ENCODE measurements around the gene IL2RG. TPM values are rescaled to one million over a fixed set of nuclear protein-coding genes. Genes with fewer than 3 reads are reported as not detected.

The IL2RG gene
- total and polyA plus RNA-seq, 10 of the 15 experiments (the other 5 are each of a cell fraction or from before 2014, with no cell fraction given): 63.9 to 686 (median 183) TPM

DNA sequence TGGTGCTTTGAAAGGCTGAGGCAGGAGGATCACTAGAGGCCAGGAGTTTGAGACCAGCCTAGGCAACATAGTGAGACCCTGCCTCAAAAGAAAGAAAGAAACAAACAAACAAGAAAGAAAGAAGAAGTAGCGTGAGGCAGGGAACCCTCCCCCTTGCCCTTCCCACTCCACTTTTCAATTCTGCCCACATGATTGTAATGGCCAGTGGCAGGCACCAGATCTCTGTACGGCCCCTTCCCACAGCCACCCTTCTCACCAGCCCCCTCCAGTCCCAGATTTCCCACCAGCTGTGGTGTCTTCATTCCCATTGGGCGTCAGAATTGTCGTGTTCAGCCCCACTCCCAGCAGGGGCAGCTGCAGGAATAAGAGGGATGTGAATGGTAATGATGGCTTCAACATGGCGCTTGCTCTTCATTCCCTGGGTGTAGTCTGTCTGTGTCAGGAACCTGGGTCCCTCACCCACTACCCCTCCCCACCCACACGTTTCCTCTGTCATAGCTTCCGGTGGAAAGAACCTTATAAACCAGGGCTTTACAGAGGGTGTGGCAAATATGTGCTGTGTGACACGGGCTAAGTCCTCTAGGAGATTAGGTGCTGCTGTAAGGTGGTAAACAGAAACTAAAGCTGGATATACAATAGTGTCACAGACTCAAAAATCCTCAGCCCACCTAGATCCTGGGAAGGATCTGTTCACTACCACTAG is at the start of gene IL2RG (continued):
- TF ChIP-seq KLF5 (IDR thresholded peaks at IDR 0.05; ENCODE audit: partially characterized antibody) (no peak), SUZ12 (IDR thresholded peaks at IDR 0.05; ENCODE audit: unreplicated experiment) (no peak), IRF4 (IDR thresholded peaks at IDR 0.05; ENCODE audit: low read depth, low read length) (0 out of 2 replicates have a peak, but pooled peaks have one; percentile 14), MYC (IDR thresholded peaks at IDR 0.05; ENCODE audit: insufficient read depth, insufficient read length, insufficient replicate concordance, low read length, severe bottlenecking) (no peak), TCF3 (IDR thresholded peaks at IDR 0.05; ENCODE audit: borderline replicate concordance, insufficient read depth, low read depth, low read length) (peak; percentile 18; the same call in 1 of the 2 replicates), BMI1 (IDR thresholded peaks at IDR 0.05; ENCODE audit: borderline replicate concordance) (no peak)

DNA sequence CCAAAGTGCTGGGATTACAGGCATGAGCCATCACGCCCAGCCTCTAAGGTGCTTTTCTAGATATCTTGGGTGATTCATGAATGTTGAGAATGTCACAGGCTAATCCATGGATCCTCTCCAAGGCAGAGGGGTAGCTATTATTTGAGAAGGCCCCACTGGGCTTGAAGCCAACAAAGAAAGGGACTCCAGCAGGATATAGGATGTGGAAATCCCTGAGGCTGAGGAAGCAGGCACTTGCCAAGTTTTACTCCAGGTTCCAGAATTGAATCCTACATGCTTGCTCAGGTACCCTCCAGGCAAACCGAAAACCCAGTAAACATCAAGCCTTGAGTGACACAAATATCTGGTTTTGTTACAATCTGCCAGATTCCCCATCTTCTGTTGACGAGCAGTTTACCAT is 49.1 kb upstream of the IL2RG start:
- in situ Hi-C loops (cut with MboI) (no loop called here), intact Hi-C loops (cut with micrococcal nuclease; ENCODE audit: unreplicated experiment) (no loop called here)
- DNase-seq (ENCODE audit: low read depth, low spot score): no peak
- ChIA-PET RAD21 (ENCODE audit: unreplicated experiment) (no interaction called here), SMC1A (ENCODE audit: uncharacterized antibody, unreplicated experiment) (no interaction called here), CTCF (no interaction called here), POLR2A (interaction anchor here (0.7 kb wide), 1 partner anchor 1473 kb away, joined by 4 read pairs; no protein-coding TSS in a partner anchor)
- no peaks in the 10 kb centered on the region for H4K20me1 ChIP-seq (ENCODE audit: control insufficient read depth, insufficient read depth)
- BruUV-seq (replicated peaks): no TSS peak
- no peaks in the 10 kb centered on the region for H3K4me1 ChIP-seq (ENCODE audit: control insufficient read depth, insufficient read depth, low read length)
- WGBS (ENCODE audit: insufficient coverage, insufficient replicate concordance, low lambda C conversion rate, missing lambda C conversion rate): 55% methylated on average over 3 of the region's 3 CpGs
- H3K9me3 ChIP-seq (replicated peaks; ENCODE audit: control insufficient read depth, insufficient read depth, low read length): no peaks in the 10 kb centered on the region
- H3K27ac ChIP-seq (ENCODE audit: control insufficient read depth, insufficient read depth): no peak overlapping the region
- no peak overlapping the region for H3K4me3 ChIP-seq
- H3K36me3 ChIP-seq (ENCODE audit: control insufficient read depth in 2 of 2, insufficient read depth in 2 of 2, low read length in 1 of 2): no peaks in the 10 kb centered on the region; a peak in 2 of 4 replicates
- no peak for FAIRE-seq
- no peak overlapping the region for H2AFZ ChIP-seq (ENCODE audit: control insufficient read depth, low read depth, low read length)
- H3K79me2 ChIP-seq (ENCODE audit: control insufficient read depth, insufficient read depth, low read length): no peaks in the 10 kb centered on the region
- H3K27me3 ChIP-seq (replicated peaks in 1 of 2; ENCODE audit: control insufficient read depth in 2 of 2, insufficient read depth in 2 of 2, low read length in 1 of 2): no peaks in the 10 kb centered on the region
- H3K4me2 ChIP-seq (ENCODE audit: control insufficient read depth, insufficient read depth): no peak overlapping the region
- no peak overlapping the region for H3K9ac ChIP-seq (ENCODE audit: control insufficient read depth, insufficient read depth, low read length)
- no peak for ATAC-seq
- TF ChIP-seq BACH1 (IDR thresholded peaks at IDR 0.05; ENCODE audit: borderline replicate concordance): no peak
- TF ChIP-seq CBFB (IDR thresholded peaks at IDR 0.05; ENCODE audit: low read depth): no peak
- no peak for TF ChIP-seq TAF1 (IDR thresholded peaks at IDR 0.05; ENCODE audit: borderline replicate concordance, low read depth, low read length)
- TF ChIP-seq ASH2L (IDR thresholded peaks at IDR 0.05; ENCODE audit: borderline replicate concordance, low read depth): no peak
- TF ChIP-seq, protein P1, sequence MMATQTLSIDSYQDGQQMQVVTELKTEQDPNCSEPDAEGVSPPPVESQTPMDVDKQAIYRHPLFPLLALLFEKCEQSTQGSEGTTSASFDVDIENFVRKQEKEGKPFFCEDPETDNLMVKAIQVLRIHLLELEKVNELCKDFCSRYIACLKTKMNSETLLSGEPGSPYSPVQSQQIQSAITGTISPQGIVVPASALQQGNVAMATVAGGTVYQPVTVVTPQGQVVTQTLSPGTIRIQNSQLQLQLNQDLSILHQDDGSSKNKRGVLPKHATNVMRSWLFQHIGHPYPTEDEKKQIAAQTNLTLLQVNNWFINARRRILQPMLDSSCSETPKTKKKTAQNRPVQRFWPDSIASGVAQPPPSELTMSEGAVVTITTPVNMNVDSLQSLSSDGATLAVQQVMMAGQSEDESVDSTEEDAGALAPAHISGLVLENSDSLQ (IDR thresholded peaks at IDR 0.05): no peak
- no peak for TF ChIP-seq NFIC (IDR thresholded peaks at IDR 0.05; ENCODE audit: low read depth, low read length)
- no peak for TF ChIP-seq HCFC1 (IDR thresholded peaks at IDR 0.05; ENCODE audit: low read length)
- no peak for TF ChIP-seq BMI1 (IDR thresholded peaks at IDR 0.05; ENCODE audit: borderline replicate concordance)
- TF ChIP-seq, protein P2, sequence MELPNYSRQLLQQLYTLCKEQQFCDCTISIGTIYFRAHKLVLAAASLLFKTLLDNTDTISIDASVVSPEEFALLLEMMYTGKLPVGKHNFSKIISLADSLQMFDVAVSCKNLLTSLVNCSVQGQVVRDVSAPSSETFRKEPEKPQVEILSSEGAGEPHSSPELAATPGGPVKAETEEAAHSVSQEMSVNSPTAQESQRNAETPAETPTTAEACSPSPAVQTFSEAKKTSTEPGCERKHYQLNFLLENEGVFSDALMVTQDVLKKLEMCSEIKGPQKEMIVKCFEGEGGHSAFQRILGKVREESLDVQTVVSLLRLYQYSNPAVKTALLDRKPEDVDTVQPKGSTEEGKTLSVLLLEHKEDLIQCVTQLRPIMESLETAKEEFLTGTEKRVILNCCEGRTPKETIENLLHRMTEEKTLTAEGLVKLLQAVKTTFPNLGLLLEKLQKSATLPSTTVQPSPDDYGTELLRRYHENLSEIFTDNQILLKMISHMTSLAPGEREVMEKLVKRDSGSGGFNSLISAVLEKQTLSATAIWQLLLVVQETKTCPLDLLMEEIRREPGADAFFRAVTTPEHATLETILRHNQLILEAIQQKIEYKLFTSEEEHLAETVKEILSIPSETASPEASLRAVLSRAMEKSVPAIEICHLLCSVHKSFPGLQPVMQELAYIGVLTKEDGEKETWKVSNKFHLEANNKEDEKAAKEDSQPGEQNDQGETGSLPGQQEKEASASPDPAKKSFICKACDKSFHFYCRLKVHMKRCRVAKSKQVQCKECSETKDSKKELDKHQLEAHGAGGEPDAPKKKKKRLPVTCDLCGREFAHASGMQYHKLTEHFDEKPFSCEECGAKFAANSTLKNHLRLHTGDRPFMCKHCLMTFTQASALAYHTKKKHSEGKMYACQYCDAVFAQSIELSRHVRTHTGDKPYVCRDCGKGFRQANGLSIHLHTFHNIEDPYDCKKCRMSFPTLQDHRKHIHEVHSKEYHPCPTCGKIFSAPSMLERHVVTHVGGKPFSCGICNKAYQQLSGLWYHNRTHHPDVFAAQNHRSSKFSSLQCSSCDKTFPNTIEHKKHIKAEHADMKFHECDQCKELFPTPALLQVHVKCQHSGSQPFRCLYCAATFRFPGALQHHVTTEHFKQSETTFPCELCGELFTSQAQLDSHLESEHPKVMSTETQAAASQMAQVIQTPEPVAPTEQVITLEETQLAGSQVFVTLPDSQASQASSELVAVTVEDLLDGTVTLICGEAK (IDR thresholded peaks at IDR 0.05; ENCODE audit: borderline replicate concordance): no peak

Measured in GM12878 (cell line).